AG20443 (cell line): ENCODE results near the gene SDCBP2.

Experiments
- DNase-seq: peaks from one replicate; pipeline ENCODE4 v3.0.0; 2012; ENCODE audit warnings: low spot score, mixed read lengths

Gene SDCBP2

GRCh38 chr20:1272368-1273100, 56.4 kb downstream of the SDCBP2 start:
- DNase-seq: no peak

GRCh38 chr20:1269850-1270249, 59.1 kb downstream of the SDCBP2 start:
- DNase-seq: no peak

GRCh38 chr20:1269235-1269634, 59.7 kb downstream of the SDCBP2 start:
- DNase-seq: no peak

- no peak for DNase-seq
Observed at GRCh38 chr20:1267809-1268374, 61.0 kb downstream of the SDCBP2 start.

GRCh38 chr20:1267161-1267560, 61.8 kb downstream of the SDCBP2 start:
- no peak for DNase-seq

- DNase-seq: peak; percentile 91
Observed at GRCh38 chr20:1266167-1266973, 62.6 kb downstream of the SDCBP2 start, which contains the start of gene SNPH. Gene SNPH (plus strand): TSS chr20:1266294. CDS start chr20:1296240, 29,946 bp downstream.

GRCh38 chr20:1265916-1266166, 63.1 kb downstream of the SDCBP2 start:
- no peak for DNase-seq

GRCh38 chr20:1265226-1265915, 63.6 kb downstream of the SDCBP2 start:
- DNase-seq: no peak

- no peak for DNase-seq
Observed at GRCh38 chr20:1264727-1265126, 64.2 kb downstream of the SDCBP2 start.

- DNase-seq: peak; percentile 47
Observed at GRCh38 chr20:1263853-1264252, 65.1 kb downstream of the SDCBP2 start.
